Kidney glomerular epithelial cell (primary cell): Measurements from ENCODE around the gene PRF1.
"Not testable (repeated sequence)": the region's sequence is repeated elsewhere in the genome, so short reads cannot be mapped to it uniquely, and the experiment has no call there.

Experiments
- DNase-seq: peaks from one replicate; lab custom pipeline; 2025; lab: John Stamatoyannopoulos, UW

The PRF1 gene

DNA sequence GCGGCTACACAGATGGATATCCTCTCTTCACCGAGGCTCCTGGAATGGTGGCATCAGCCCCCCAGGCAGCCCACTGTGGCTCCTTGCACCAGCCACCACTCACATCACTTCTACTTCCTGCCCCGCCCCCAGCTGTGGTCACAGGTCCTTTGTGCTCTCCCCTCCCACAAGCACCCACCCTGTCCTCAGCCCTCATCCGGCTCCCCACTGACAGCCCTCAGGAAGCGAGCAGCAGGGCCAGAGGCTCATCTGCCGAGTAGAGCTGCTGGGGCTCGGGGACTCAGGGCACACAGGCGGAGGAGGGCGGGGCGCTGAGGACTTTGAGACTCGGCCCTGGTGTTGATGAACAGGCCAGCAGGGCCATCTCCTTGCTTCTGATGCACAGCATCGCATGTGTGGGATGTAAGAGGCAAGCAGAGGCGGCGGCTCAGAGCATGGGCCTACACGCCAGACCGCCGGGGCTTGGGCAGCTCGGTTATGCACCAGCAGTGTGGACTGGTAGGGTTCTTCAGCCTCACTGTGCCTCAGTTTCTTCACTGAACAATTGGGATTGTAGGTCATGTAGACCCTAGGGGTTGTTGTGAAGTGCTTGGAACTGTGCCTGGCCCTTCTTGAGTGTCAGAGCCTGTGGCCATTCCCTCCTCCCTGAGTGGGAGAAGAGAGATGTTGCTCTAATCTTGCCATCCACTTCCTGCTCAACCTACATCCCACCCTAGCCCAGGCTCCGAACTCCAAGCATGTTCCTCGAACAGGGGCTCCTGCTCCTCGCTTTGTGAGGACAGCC lies at the start of gene PRF1:
PRF1 (minus strand) TSS at position 77 of the 784 bp plus-strand sequence. CDS start 1,839 bp downstream, outside the sequence.
- no peak for DNase-seq

DNA sequence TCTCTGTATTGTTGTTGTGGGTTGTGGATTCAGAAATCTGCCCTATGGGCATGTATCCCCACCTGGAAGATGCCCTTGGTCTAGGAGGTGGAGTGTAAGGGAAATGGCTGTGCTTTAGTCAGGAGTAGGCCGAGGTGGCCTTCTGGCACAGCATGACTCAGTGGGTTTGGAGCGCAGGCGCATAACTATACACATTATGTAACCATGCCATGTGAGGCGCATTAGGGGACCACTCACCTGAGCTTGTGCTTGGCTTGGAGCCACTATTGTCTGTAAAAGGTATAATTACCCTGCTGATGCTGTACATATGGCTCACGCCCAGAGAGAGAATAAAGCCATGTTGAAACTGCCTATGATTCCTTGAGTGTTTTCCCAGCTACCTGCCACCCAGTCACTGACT lies 49.1 kb upstream of the PRF1 start:
- DNase-seq = no peak

DNA sequence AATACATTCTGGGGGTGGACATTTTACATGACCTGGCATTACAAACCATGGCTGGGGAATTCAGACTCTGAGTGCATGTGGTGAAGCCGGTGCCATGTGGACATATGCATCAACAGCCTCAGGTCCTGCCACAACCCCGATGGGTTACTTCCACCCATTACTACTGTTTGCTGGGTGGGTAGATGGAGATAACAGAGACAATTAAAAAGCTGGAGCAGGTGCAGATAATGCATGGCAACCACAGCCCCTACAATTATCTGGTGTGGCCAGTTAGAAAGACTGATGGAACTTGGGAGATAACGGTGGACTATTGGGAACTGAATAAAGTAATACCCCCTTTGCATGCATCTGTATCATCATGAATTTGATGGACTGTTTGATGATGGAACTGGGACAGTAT lies 48.2 kb upstream of the PRF1 start:
- DNase-seq = no peak

DNA sequence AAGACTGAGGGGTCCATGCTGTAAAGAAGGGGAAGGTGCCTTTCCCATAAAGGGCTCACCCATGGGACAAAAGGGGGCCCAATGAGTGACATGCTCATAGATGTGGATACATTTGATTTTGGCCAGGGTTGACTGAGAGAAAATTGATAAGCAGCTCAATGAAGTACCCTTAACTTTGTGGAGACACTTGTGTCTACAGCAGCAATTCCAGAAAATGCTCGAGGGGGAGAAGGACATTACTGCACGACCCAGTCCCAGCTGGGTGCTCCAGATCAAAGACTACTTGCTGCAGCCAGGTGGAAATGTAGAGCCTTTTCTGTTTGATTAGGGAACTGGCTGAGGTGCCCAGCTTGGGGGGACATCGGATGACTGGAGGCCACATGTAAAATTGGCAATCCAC lies 47.6 kb upstream of the PRF1 start:
- DNase-seq = no peak

DNA sequence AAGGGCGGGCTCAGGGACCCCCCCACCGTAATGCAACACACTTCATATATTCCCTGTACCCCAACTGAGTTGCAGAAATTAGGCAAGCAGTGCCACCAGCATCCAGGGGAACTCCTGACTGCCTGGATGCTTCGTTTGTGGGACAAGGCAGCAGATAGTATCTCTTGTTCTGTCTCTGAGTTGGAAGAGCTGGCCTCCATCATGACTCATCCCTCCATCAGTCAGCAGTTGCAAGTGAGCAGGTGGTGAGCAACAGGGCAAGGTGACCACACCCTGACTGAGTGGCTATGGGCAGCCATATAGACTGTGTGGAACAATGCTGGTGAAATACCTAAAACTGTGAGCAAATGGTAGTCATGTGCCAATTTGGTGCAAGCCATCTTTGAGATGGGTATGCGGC lies 47.0 kb upstream of the PRF1 start:
- DNase-seq = peak; percentile 43

DNA sequence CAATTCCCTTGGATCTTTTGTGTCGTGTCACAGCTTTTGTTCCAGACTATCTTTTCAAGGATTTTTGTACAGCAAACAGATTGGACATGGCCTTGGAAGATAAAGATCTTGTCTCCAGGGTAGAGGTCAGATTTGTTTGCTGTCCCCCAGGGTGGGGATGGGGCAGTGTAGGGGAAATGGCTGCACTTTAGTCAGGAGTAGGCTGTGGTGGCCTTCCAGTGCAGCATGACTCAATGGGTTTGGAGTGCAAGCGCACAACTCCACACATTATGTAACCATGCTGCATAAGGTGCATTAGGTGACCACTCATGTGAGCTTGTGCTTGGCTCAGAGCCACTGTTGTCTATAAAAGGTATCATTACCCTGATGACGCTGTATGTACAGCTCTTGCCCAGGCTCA lies 45.9 kb upstream of the PRF1 start:
- DNase-seq = no peak

DNA sequence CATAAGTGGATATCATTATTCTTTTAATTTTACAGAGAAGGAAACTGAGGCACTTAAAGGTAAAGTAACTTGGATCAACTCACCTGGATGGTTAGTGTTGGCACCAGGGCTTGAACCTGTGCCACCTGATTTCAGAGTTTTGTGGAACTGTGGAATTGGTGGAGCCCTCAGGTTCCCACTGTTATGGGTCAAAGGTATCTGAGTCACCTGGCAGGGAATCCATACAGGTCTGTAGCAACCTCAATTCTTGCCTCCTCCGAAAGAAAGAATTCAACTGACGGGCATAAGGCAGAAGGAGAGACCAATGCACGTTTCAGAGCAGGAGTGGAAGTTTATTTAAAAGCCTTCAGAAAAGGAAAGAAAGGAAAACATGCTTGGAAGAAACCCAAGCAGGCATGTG lies 44.5 kb upstream of the PRF1 start:
- no peak for DNase-seq

DNA sequence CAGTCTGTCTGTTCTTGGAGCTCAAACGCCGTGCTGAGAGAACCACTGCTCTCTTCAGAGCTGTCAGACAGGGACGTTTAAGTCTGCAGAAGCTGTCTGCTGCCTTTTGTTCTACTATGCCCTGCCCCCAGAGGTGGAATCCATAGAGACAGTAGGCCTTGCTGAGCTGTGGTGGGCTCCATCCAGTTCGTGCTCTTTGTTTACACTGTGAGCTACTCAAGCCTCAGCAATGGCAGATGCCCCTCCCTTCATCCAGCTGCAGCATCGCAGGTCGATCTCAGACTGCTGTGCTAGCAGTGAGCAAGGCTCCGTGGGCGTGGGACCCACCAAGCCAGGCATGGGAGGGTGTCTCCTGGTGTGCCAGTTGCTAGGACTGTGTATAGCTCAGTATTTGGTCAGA lies 42.4 kb upstream of the PRF1 start:
- DNase-seq = not testable (repeated sequence)

DNA sequence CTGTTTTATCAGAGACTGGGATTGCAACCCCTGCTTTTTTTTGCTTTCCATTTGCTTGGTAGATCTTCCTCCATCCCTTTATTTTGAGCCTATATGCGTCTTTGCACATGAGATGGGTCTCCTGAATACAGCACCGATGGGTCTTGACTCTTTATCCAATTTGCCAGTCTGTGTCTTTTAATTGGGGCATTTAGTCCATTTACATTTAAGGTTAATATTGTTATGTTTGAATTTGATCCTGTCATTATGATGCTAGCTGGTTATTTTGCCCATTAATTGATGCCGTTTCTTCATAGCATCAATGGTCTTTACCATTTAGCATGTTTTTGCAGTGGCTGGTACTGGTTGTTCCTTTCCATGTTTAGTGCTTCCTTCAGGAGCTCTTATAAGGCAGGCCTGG lies 40.7 kb upstream of the PRF1 start:
- DNase-seq = not testable (repeated sequence)

DNA sequence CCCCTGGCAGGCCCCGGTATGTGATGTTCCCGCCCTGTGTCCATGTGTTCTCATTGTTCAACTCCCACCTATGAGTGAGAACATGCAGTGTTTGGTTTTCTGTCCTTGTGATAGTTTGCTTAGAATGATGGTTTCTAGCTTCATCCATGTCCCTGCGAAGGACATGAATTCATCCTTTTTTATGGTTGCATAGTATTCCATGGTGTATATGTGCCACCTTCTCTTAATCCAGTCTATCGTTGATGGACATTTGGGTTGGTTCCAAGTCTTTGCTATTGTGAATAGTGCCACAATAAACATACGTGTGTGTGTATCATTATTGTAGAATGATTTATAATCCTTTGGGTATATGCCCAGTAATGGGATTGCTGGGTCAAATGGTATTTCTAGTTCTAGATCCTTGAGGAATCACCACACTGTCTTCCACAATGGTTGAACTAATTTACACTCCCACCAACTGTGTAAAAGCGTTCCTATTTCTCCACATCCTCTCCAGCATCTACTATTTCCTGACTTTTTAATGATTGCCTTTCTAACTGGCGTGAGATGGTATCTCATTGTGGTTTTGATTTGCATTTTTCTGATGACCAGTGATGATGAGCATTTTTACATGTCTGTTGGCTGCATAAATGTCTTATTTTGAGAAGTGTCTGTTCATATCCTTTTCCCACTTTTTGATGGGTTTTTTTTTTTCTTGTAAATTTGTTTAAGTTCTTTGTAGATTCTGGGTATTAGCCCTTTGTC lies 37.3 kb upstream of the PRF1 start:
- not testable (repeated sequence) for DNase-seq

DNA sequence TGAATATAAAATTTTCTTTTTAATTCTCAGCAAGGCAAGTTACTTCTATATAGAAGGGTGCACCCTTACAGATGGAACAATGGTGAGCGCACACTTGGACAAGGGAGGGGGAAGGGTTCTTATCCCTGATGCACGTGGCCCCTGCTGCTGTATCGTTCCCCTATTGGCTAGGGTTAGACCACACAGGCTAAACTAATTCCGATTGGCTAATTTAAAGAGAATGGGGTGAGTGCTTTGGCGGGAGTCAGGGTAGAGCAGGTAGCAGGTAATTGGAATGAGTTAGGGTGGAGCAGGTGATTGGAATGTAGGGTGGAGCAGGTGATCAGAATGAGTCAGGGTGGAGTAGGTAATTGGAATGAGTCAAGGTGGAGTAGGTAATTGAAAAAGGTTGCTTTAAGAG lies 32.0 kb upstream of the PRF1 start:
- not testable (repeated sequence) for DNase-seq

DNA sequence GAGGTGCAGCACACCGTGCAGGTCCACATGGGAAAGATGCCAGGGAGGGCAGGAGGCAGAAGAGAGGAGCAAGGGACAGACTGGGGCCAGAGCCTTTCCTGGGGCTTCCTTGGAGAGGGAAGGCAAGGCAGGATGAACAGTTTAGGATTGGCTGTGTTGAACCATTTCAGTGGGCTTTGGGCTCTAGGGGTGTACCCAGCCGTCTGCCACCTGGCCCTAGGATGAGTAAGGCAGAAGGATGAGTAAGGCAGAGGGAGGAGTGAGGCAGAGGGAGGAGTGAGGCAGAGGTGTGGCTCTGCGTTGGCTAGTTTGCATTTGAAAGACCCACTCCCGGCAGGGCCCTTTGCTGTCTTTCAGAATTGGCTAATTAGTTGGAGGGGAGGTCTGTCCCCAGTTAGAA lies 31.5 kb upstream of the PRF1 start:
- DNase-seq = no peak

DNA sequence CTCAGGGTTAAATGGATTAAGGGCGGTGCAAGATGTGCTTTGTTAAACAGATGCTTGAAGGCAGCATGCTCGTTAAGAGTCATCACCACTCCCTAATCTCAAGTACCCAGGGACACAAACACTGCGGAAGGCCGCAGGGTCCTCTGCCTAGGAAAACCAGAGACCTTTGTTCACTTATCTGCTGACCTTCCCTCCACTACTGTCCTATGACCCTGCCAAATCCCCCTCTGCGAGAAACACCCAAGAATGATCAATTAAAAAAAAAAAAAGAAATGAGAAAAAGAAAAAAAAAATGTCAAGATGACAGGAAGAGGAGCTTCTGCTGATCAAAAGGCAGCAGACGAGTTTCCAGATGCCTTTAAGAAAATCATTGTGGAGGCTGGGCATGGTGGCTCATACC lies 29.2 kb upstream of the PRF1 start:
- not testable (repeated sequence) for DNase-seq

DNA sequence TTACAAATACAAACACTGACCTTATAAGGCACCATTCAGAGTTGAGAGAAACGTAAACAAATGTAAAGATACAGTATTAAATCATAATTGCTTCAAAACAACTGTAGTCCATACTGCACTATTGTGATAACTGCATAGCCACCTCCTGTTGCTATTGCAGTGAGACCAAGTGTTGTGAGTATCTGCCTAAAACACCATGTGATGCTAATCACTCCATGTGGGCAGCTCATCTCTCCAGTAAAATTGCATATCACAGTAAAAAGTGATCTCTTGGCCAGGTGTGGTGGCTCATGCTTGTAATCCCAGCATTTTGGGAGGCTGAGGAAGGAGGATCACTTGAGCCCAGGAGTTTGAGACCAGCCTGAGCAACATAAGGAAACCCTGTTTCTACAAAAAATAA lies 26.8 kb upstream of the PRF1 start:
- no peak for DNase-seq

DNA sequence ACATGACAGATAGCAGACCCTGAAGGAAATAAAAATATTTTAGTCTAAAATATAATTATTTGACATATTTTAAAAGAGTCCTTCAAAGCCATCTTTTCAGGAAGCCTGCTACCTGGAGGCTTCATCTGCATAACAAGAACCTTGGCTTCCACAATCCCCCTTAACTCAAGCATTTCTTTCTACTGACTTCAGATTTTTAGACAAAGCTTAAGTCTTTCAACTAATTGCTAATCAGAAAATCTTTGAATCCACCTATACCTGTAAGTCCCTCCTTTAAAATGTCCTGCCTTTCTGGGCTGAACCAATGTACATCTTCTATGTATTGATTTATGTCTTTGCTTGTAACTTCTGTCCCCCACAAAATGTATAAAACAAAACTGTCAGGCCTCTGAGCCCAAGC lies 23.5 kb upstream of the PRF1 start:
- no peak for DNase-seq

DNA sequence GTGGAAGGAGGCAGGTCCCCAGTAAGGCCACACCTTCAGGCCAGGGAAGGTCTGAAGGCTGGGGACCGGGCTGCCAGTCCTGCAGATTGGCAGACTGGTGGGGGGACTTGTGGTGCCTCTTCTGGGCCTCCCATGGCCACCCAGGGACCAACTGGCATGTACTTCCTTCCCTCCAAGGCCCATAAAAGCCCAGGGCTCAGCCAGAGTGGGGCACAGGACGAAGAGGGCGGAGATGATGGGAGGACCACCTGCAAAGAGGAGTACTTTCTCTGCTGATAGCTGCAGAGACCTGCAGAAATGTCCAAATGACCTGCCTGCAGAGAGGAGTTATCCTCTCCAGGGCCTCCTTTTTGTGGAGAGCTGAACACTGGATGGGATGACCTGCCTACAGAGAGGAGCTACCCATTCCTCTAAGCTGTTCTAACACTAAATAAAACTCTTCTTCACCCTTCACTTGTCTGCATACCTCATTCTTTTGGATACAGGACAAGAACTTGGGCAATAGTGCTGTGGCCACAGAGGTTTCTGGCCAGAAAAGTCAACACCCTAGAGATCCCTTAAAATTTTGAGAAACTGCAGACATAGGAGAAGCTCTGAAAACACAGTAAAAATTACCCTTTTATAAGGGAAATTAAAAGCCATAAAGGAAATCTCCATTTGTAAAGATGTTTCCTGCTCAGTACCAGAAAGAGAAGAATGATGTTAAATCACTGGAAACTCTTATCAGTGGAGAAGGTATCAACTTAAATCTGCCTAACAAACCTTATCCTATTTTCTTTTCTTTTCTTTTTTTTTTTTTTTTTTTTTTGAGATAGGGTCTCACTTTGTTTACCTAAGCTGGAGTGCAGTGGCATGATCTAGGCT lies 20.7 kb upstream of the PRF1 start:
- no peak for DNase-seq

DNA sequence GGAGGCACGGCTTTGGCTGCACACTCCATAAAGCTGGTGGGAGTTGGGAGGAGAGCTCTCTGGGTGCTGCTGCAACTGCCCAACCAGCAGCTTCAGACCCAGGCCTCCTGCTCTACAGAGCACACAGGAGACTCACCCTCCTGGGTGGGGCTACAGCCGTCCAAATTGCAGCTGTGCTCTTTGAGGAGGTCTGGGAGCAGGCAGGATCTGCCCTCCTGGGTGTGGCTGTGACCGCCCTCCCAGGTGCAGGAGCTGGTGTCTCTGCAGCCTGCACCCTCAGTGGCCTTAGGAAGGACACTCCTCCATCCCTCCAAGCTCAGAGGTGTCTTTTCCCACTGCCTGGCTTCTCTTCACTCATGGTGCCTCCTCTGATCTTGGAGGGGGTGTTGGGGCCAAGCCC lies 20.0 kb upstream of the PRF1 start:
- DNase-seq = no peak

DNA sequence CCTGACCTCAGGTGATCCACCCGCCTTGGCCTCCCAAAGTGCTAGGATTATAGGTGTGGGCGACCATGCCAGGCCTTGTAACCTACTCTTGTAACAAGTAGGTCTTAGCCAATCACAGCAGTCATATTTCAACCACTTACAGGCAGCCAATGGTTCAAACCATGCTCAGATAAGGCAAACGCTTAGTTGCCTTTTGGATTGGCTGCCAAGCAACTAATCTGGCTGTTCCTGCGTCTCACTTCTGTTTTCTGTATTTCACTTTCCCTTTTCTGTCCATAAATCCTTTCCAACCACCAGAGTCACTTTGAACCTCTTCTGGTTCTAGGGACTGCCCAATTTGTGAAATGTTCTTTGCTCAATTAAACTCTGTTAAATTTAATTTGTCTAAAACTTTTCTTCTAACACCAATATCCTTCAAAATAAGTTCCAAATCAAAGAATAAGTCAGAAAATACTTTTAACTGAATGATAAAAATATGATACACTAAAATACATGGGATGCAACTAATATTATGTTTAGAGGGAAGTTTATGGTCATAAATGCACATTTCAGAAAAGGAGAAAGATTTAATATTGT lies 19.1 kb upstream of the PRF1 start:
- DNase-seq = no peak

DNA sequence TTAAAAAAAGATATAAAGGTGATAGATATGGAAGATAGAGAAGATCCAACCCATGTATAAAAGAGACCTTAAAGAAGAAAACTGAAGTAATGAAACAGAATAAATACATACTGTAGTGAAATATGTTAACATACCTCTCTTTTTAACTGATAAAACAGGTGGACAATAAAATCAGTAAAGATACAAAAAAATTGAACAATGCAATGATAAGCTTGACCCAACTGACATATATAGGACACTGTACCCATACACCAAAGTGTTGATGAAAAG lies 17.4 kb upstream of the PRF1 start:
- no peak for DNase-seq

DNA sequence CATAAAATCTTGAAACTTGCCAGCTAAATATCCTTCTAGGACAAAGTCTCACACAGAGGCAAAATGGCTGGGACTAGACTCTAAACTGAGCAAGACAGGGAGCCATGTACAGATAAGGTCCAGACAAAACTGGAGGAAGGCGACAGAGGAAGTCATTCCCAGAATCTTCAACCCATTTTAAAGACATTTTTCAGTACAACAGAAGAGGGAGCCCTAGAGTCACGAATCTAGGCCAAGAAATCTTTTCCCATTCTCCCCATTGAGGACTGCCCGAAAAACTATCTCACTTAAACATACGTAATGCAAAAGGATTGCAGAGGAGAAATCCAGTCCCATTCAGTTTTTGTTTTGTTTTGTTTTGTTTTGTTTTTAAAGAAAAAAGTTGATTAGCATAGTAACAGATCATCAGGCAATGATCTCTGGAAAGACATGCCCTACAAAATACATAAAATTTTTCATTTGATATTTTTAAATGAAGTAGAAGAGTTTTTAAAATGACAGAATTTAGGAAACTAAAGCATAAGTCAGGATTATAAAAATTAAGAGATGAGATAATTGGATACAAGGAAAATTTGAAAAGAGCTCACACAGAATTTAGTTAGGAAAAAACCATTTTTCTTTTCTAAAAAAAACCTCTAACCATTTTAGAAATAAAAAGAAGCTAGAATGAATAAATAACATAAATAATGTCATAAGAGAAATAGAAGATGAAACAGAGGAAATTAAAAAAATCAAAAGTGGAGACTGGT lies 16.9 kb upstream of the PRF1 start:
- peak; percentile 22 for DNase-seq

DNA sequence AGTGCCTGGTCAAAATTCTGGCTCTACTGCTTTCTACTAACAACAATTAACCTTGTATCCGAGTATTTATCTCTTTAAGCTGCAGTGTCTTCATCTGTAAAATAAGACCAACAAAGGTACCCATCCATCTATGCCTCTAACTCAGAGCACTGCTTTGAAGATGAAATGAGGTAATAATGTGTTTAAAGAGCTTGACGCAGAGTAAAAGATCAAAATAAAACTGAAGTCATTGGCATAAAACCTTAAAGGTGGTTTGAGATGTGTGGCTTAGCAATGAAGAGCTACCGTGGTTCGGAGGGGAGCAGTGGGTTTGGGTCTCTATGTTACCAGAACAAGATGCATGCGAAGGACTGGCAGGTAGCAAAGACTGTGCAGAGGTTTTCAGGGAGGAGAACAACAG lies 16.1 kb upstream of the PRF1 start:
- DNase-seq = no peak
